Measurements from ENCODE around the gene PCDHA8. TPM values are rescaled to one million over a fixed set of nuclear protein-coding genes. Genes with fewer than 3 reads are reported as not detected.
"Not testable (repeated sequence)": the region's sequence is repeated elsewhere in the genome, so short reads cannot be mapped to it uniquely, and the experiment has no call there.

The PCDHA8 gene
- total and polyA plus RNA-seq, 5 donors from 2014 or later = not detected

GRCh38 chr5:140801494-140801841 is 39.5 kb upstream of the PCDHA8 start:
- no peak overlapping the region for H3K27ac ChIP-seq (ENCODE audit: insufficient read depth, low read length, poor library complexity, severe bottlenecking)
- H3K4me3 ChIP-seq (ENCODE audit: low read depth, low read length) = no peak overlapping the region
- no peaks in the 10 kb centered on the region for H3K36me3 Mint-ChIP-seq
- H3K4me3 Mint-ChIP-seq = no peak overlapping the region
- no peaks in the 10 kb centered on the region for H3K4me1 ChIP-seq (ENCODE audit: control insufficient read depth, insufficient read depth, low read length, poor library complexity, severe bottlenecking)
- DNase-seq (no peak), ATAC-seq (ENCODE audit: low read depth in 2 of 2) (no peak)
- H3K9me3 ChIP-seq (ENCODE audit: control insufficient read depth in 2 of 2, low read length in 2 of 2) = peaks cover 8 to 35% of the 10 kb centered on the region in 2 experiments
- no peaks in the 10 kb centered on the region for H3K27me3 ChIP-seq (ENCODE audit: control insufficient read depth, insufficient read depth, low read length)
- H3K27ac Mint-ChIP-seq = no peak overlapping the region
- H3K4me1 Mint-ChIP-seq = no peaks in the 10 kb centered on the region
- H3K27me3 Mint-ChIP-seq = peaks cover 8% of the 10 kb centered on the region
- no peaks in the 10 kb centered on the region for H3K36me3 ChIP-seq (ENCODE audit: control insufficient read depth, insufficient read depth, low read length)
- H3K9me3 Mint-ChIP-seq = peaks cover 0 to 40% (median 11%) of the 10 kb centered on the region in 7 donors

DNA sequence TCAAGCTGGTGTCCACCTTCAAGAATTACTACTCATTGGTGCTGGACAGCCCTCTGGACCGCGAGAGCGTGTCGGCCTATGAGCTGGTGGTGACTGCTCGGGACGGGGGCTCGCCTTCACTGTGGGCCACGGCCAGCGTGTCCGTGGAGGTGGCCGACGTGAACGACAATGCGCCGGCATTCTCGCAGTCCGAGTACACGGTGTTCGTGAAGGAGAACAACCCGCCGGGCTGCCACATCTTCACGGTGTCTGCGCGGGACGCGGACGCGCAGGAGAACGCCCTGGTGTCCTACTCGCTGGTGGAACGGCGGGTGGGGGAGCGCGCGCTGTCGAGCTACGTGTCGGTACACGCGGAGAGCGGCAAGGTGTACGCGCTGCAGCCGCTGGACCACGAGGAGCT is 38.6 kb upstream of the PCDHA8 start:
- not testable (repeated sequence) for H3K27ac Mint-ChIP-seq; ATAC-seq (ENCODE audit: low read depth in 2 of 2); H3K4me1 ChIP-seq (ENCODE audit: control insufficient read depth, insufficient read depth, low read length, poor library complexity, severe bottlenecking); H3K27ac ChIP-seq (ENCODE audit: insufficient read depth, low read length, poor library complexity, severe bottlenecking); H3K36me3 ChIP-seq (ENCODE audit: control insufficient read depth, insufficient read depth, low read length); H3K4me3 Mint-ChIP-seq; DNase-seq; H3K27me3 ChIP-seq (ENCODE audit: control insufficient read depth, insufficient read depth, low read length); H3K36me3 Mint-ChIP-seq; H3K4me1 Mint-ChIP-seq; H3K4me3 ChIP-seq (ENCODE audit: low read depth, low read length)
- Mint-ChIP-seq H3K27me3 (peaks cover 12% of the 10 kb centered on the region), H3K9me3 (peaks cover 0 to 44% (median 11%) of the 10 kb centered on the region in 7 donors)
- peaks cover 9 to 38% of the 10 kb centered on the region in 2 experiments for H3K9me3 ChIP-seq (ENCODE audit: control insufficient read depth in 2 of 2, low read length in 2 of 2)

GRCh38 chr5:140802781-140803271 is 38.2 kb upstream of the PCDHA8 start:
- Histone ChIP-seq H3K4me1 (ENCODE audit: control insufficient read depth, insufficient read depth, low read length, poor library complexity, severe bottlenecking) (no peaks in the 10 kb centered on the region), H3K36me3 (ENCODE audit: control insufficient read depth, insufficient read depth, low read length) (no peaks in the 10 kb centered on the region), H3K4me3 (ENCODE audit: low read depth, low read length) (no peak overlapping the region), H3K27me3 (ENCODE audit: control insufficient read depth, insufficient read depth, low read length) (peaks cover 3% of the 10 kb centered on the region), H3K9me3 (ENCODE audit: control insufficient read depth in 2 of 2, low read length in 2 of 2) (peaks cover 11 to 43% of the 10 kb centered on the region in 2 experiments), H3K27ac (ENCODE audit: insufficient read depth, low read length, poor library complexity, severe bottlenecking) (no peak overlapping the region)
- ATAC-seq (ENCODE audit: low read depth in 2 of 2) (no peak), DNase-seq (no peak)
- Mint-ChIP-seq H3K27ac (no peak overlapping the region), H3K9me3 (peaks cover 0 to 48% (median 11%) of the 10 kb centered on the region in 7 donors), H3K27me3 (peaks cover 12% of the 10 kb centered on the region), H3K4me3 (no peak overlapping the region), H3K36me3 (no peaks in the 10 kb centered on the region), H3K4me1 (no peaks in the 10 kb centered on the region)

- no peaks in the 10 kb centered on the region for H3K36me3 ChIP-seq (ENCODE audit: control insufficient read depth, insufficient read depth, low read length)
- Mint-ChIP-seq H3K4me3 (no peak within 1 kb of the TSS), H3K36me3 (no peaks in the 10 kb centered on the region), H3K27me3 (peaks cover 12% of the 10 kb centered on the region), H3K4me1 (no peaks in the 10 kb centered on the region), H3K9me3 (peaks cover 0 to 48% (median 14%) of the 10 kb centered on the region in 7 donors), H3K27ac (no peak within 1 kb of the TSS)
- ATAC-seq (ENCODE audit: low read depth in 2 of 2) (no peak), DNase-seq (peak in 1 of 3 donors; percentile 8)
- no peak within 1 kb of the TSS for H3K27ac ChIP-seq (ENCODE audit: insufficient read depth, low read length, poor library complexity, severe bottlenecking)
- H3K27me3 ChIP-seq (ENCODE audit: control insufficient read depth, insufficient read depth, low read length) = peaks cover 3% of the 10 kb centered on the region
- no peak within 1 kb of the TSS for H3K4me3 ChIP-seq (ENCODE audit: low read depth, low read length)
- H3K9me3 ChIP-seq (ENCODE audit: control insufficient read depth in 2 of 2, low read length in 2 of 2) = peaks cover 8 to 36% of the 10 kb centered on the region in 2 experiments
- H3K4me1 ChIP-seq (ENCODE audit: control insufficient read depth, insufficient read depth, low read length, poor library complexity, severe bottlenecking) = no peaks in the 10 kb centered on the region
These were observed 33.9 kb upstream of the PCDHA8 start, which contains the start of gene PCDHA4 for GRCh38 chr5:140806834-140807775. Gene PCDHA4 (plus strand): TSS chr5:140807068.

GRCh38 chr5:140808241-140808888 is 32.6 kb upstream of the PCDHA8 start:
- not testable (repeated sequence) for H3K27me3 ChIP-seq (ENCODE audit: control insufficient read depth, insufficient read depth, low read length); H3K4me1 ChIP-seq (ENCODE audit: control insufficient read depth, insufficient read depth, low read length, poor library complexity, severe bottlenecking); H3K27ac ChIP-seq (ENCODE audit: insufficient read depth, low read length, poor library complexity, severe bottlenecking); DNase-seq; H3K4me1 Mint-ChIP-seq; H3K36me3 Mint-ChIP-seq; H3K4me3 ChIP-seq (ENCODE audit: low read depth, low read length); H3K36me3 ChIP-seq (ENCODE audit: control insufficient read depth, insufficient read depth, low read length); H3K4me3 Mint-ChIP-seq; ATAC-seq (ENCODE audit: low read depth in 2 of 2); H3K27ac Mint-ChIP-seq
- H3K9me3 ChIP-seq (ENCODE audit: control insufficient read depth in 2 of 2, low read length in 2 of 2) = peaks cover 10 to 26% of the 10 kb centered on the region in 2 experiments
- Mint-ChIP-seq H3K9me3 (peaks cover under 1 to 51% (median 14%) of the 10 kb centered on the region in 7 donors), H3K27me3 (peaks cover 12% of the 10 kb centered on the region)

GRCh38 chr5:140808889-140809291 is 32.1 kb upstream of the PCDHA8 start:
- H3K4me3 ChIP-seq (ENCODE audit: low read depth, low read length) = no peak overlapping the region
- H3K36me3 Mint-ChIP-seq = no peaks in the 10 kb centered on the region

GRCh38 chr5:140821375-140822280 is 19.4 kb upstream of the PCDHA8 start, which contains the start of gene PCDHA5:
Gene PCDHA5 (plus strand): TSS chr5:140821613.
- no peak within 1 kb of the TSS for H3K27ac Mint-ChIP-seq
- no peaks in the 10 kb centered on the region for H3K27me3 ChIP-seq (ENCODE audit: control insufficient read depth, insufficient read depth, low read length)
- no peaks in the 10 kb centered on the region for H3K36me3 Mint-ChIP-seq

More at GRCh38 chr5:140808889-140809291, 32.1 kb upstream of the PCDHA8 start:
- H3K27ac Mint-ChIP-seq = no peak overlapping the region
- no peak overlapping the region for H3K27ac ChIP-seq (ENCODE audit: insufficient read depth, low read length, poor library complexity, severe bottlenecking)
- peaks cover 10 to 25% of the 10 kb centered on the region in 2 experiments for H3K9me3 ChIP-seq (ENCODE audit: control insufficient read depth in 2 of 2, low read length in 2 of 2)
- no peak for DNase-seq
- H3K36me3 ChIP-seq (ENCODE audit: control insufficient read depth, insufficient read depth, low read length) = no peaks in the 10 kb centered on the region
- no peak for ATAC-seq (ENCODE audit: low read depth in 2 of 2)
- H3K4me1 Mint-ChIP-seq = no peaks in the 10 kb centered on the region
- H3K4me3 Mint-ChIP-seq = no peak overlapping the region
- H3K4me1 ChIP-seq (ENCODE audit: control insufficient read depth, insufficient read depth, low read length, poor library complexity, severe bottlenecking) = no peaks in the 10 kb centered on the region
- peaks cover 12% of the 10 kb centered on the region for H3K27me3 Mint-ChIP-seq
- H3K27me3 ChIP-seq (ENCODE audit: control insufficient read depth, insufficient read depth, low read length) = peaks cover 3% of the 10 kb centered on the region
- peaks cover 1 to 47% (median 15%) of the 10 kb centered on the region in 7 donors for H3K9me3 Mint-ChIP-seq

More at GRCh38 chr5:140821375-140822280, 19.4 kb upstream of the PCDHA8 start, which contains the start of gene PCDHA5:
- Mint-ChIP-seq H3K4me3 (no peak within 1 kb of the TSS), H3K9me3 (peaks cover 0 to 19% (median 4%) of the 10 kb centered on the region in 7 donors), H3K27me3 (no peaks in the 10 kb centered on the region), H3K4me1 (no peaks in the 10 kb centered on the region)
- Histone ChIP-seq H3K4me1 (ENCODE audit: control insufficient read depth, insufficient read depth, low read length, poor library complexity, severe bottlenecking) (no peaks in the 10 kb centered on the region), H3K4me3 (ENCODE audit: low read depth, low read length) (no peak within 1 kb of the TSS), H3K36me3 (ENCODE audit: control insufficient read depth, insufficient read depth, low read length) (no peaks in the 10 kb centered on the region), H3K9me3 (ENCODE audit: control insufficient read depth in 2 of 2, low read length in 2 of 2) (peaks cover 19 to 25% of the 10 kb centered on the region in 2 experiments), H3K27ac (ENCODE audit: insufficient read depth, low read length, poor library complexity, severe bottlenecking) (no peak within 1 kb of the TSS)
- DNase-seq = peak in 1 of 3 donors; percentile 28
- no peak for ATAC-seq (ENCODE audit: low read depth in 2 of 2)
